Hepatic stellate cell (primary cell): ENCODE data around the gene A3GALT2.
A peak's percentile ranks its signal among the peaks of the same experiment; 100 is the strongest.
"Not testable (repeated sequence)": the region's sequence is repeated elsewhere in the genome, so short reads cannot be mapped to it uniquely, and the experiment has no call there.

Experiments used
- DNase-seq: peaks from one replicate; pipeline ENCODE4 v3.0.0; 2011; ENCODE audit warnings: low spot score

Gene A3GALT2

GRCh38 chr1:33314416-33314815 is 6.5 kb downstream of the A3GALT2 start:
- no peak for DNase-seq

- DNase-seq, result no peak
Measured at GRCh38 chr1:33312413-33312749, 8.5 kb downstream of the A3GALT2 start.

DNA sequence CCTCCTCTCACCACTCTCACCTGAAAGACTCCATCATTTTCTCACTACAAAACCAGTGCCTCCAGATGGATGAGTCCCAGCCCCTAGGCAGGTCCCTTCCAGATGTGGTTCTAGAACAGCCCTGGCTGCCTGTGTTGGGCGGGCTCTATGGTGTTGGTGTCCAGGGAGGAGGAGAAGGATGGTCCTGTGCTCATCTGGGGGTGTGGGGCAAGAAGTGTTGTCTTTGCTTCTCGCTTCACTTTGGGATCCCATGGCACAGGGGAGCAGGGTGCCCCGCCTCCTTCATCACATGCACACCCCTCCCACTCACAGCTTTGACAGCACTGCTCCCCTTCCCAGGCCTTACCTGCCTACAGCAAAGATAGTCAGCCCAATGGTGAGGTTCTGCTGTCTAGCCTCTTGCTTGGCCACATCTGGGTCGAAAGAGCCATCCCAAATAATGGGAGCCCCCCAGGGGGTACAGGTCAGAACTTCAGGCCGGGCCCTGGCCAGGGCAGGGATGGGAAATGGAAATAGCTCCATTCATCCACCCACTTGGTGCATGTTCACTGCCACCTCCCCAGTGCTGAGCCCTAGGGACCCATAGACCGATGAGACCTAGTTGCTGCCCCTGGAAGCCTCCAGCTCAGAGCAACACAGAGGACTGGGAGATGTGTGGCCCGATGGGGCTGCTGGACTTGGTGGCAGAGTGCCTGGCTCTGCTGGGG is 9.0 kb downstream of the A3GALT2 start:
- no peak for DNase-seq

- DNase-seq, result no peak
Measured at GRCh38 chr1:33310702-33311101, 10.2 kb downstream of the A3GALT2 start.

GRCh38 chr1:33309351-33309750 is 11.5 kb downstream of the A3GALT2 start:
- not testable (repeated sequence) for DNase-seq

DNA sequence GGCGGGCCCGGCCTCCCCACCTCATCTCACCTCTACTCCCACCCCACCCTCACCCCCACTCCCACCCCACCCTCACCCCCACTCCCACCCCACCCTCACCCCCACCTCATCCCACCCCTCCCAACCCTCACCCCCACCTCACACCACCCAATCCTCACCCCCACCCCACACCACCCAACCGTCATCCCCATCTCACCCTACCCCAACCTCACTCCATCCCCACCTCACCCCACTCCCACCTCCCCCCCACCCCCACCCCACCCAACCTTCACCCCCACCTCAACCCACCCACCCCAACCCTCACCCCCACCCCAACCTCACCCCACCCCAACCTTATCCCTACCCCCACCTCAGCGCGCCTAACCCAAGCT is 13.4 kb downstream of the A3GALT2 start:
- DNase-seq, result no peak

GRCh38 chr1:33306653-33307493 is 14.0 kb downstream of the A3GALT2 start:
- DNase-seq, result no peak

GRCh38 chr1:33305816-33306652 is 14.9 kb downstream of the A3GALT2 start:
- DNase-seq, result no peak

GRCh38 chr1:33305016-33305415 is 15.9 kb downstream of the A3GALT2 start:
- no peak for DNase-seq

- no peak for DNase-seq
Measured at GRCh38 chr1:33302325-33302724, 18.6 kb downstream of the A3GALT2 start.

DNA sequence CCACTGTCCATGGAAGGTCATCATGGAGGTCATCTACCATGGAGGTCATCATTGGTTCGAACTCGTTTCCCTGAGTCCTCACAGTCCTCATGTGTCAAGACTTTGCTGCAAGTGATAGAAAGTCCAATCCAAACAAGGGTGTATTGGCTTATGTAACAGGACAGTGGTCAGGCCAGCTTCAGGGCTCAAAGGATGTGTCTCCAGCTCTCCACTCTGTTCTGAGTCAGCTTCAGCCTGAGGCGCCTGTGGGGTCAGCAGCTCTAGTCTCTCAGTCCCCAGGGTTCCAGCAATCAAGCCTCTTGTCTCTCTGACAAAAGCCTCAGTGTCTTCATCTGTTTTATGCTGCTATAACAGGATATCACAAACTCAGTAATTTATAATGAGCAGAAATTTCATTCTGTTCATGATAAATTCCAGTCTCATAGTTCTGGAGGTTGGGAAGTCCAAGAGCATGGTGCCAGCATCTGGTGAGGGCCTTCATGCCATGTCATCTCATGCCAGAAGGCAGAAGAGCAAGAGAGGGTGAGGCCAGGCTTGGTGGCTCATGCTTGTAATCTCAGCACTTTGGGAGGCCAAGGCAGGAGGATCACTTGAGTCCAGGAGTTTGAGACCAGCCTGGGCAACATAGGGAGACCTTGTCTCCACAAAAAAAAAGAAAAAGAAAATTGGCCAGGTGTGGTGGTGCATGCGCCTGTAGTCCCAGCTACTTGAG is 19.5 kb downstream of the A3GALT2 start:
- DNase-seq, result no peak

- no peak for DNase-seq
Measured at GRCh38 chr1:33300673-33301072, 20.2 kb downstream of the A3GALT2 start.

- no peak for DNase-seq
Measured at GRCh38 chr1:33299461-33300155, 21.3 kb downstream of the A3GALT2 start.

DNA sequence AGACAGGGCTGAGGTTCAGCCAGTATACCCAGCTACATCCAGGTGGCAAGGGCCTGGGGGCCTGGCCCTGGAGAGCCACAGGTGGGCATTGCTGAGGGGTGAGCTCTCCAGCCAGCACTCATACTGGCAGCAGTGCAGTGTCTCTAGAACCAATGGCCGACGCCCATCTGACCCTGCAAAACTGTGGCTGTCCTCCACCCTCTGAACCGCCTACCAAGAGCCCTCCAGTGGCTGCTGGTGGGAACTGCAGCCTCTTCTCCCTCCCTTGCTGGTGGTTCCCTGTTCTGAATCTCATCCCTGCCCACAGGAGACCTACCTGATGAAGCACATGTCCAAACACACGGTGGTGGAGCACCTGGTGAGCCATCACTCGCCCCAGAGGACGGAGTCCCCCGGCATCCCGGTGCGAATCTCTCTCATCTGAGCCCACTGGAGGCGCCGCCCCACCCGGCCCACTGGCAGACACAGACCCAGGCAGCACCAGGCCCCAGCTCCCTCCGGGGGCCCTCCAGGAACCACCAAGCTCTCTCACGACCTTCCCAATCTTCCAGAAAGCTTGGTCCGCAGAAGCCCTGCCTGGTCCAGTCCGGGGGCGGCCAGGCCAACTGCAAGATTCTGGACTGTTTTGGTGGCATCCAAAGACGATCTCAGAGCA is 22.1 kb downstream of the A3GALT2 start:
- DNase-seq, result peak; percentile 89

DNA sequence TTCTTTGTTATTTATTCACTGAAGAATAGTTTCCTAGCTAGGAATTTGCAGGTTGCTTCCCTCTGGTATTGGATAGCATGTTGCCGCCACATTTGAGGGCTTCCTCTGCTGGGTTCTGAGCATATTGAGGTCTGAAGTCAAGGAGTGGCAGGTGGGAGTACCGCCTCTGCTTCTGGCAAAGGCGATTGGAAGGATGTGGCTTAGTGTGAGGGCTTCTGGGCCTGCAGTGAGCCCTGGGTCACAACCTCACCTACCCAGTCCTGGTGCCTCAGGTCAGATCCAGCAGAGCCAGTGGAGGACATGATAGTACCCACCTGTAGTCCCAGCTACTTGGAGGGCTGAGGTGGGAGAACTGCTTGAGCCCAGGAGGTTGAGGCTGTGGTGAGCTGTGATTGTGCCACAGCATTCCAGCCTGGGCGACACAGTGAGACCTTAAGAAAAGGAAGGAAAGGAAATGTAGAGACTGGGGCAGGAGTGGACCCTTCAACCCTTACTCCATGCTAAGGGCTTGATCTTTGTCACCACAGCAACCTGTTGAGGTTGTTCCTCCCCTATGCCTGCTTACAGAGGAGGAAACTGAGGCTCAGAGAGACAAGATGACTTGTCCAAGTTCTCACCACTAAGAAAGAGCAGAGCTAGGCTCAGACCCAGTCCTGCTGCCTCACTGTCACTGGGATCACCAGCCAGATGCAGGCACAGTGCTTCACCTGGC is 22.8 kb downstream of the A3GALT2 start:
- DNase-seq, result no peak

GRCh38 chr1:33296824-33297223 is 24.1 kb downstream of the A3GALT2 start:
- no peak for DNase-seq

DNA sequence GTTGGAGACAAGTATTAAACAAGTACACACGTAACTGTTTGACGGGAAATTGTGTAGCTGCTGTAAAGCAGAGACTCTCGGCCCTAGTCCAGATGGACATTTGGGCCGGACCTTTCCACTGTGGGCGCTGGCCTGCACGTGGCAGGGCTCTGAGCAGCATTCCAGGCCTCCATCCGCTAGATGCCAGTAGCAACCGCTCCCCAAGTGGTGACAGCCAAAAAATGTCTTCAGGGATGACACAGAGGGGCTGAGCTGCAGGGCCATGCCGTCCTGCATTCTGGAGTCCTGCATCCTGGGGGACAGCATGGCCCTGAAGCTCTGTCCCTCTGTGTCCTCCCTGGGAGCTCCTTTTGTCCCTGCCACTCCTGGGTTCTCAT is 24.8 kb downstream of the A3GALT2 start:
- DNase-seq, result no peak

- peak; percentile 91 for DNase-seq
Measured at GRCh38 chr1:33295450-33296081, 25.3 kb downstream of the A3GALT2 start.

DNA sequence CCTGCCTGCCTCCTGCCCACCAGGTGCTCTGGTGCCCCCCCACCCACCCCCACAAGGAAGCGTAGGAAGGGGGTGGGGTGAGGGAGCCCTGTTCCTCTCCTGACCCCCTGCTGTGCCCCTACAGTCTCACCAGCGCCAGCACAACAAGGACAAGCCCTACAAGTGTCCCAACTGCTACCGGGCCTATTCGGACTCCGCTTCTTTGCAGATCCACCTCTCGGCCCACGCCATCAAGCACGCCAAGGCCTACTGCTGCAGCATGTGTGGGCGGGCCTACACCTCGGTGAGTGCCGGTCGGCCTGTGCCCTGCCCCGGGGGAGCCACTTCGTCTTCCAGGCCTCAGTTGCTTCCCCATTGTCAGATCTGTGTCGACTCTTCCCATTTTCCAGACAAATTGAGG is 25.9 kb downstream of the A3GALT2 start:
- DNase-seq, result no peak
